ENCODE results near the gene ARID5B. TPM values are rescaled to one million over a fixed set of nuclear protein-coding genes. Genes with fewer than 3 reads are reported as not detected.

ARID5B gene
- total RNA-seq, 1 experiment from 2014 or later = 2.3 TPM

DNA sequence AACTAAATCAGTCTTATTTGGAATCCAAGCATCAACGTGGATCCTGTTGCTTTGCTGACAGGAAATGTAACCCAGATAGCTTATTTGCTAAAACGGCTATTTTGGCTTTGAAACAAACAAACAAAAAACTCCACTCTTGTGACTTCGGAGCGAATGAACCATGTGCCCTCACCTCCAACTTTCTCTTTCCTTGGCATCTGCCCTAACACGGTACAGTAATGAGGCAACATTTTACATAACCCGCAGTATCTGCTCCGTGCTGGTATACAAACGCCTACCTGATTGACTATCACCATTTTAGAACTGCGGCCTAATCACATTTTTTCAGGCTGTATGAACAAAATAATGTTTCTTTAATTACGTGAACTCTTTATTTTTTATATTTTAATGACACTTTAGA is 37.5 kb upstream of the ARID5B start:
- 0 out of 2 replicates have a peak, but pooled peaks cover 3% of the 10 kb centered on the region for H3K9me3 Mint-ChIP-seq
- H3K27me3 Mint-ChIP-seq (ENCODE audit: low read depth) = peaks cover 4% of the 10 kb centered on the region; the same call in 1 of the 2 replicates
- H3K27ac Mint-ChIP-seq = no peak overlapping the region
- ATAC-seq = no peak
- H3K4me1 Mint-ChIP-seq = no peaks in the 10 kb centered on the region
- no peak for TF ChIP-seq NFATC4 (CRISPR knock-in tag; IDR thresholded peaks at IDR 0.05)
- TF ChIP-seq CBFB (CRISPR knock-in tag; IDR thresholded peaks at IDR 0.05; ENCODE audit: low read depth) = no peak
- TF ChIP-seq RELA (CRISPR knock-in tag; IDR thresholded peaks at IDR 0.05; ENCODE audit: borderline replicate concordance) = no peak
- no peak for TF ChIP-seq ZNF423 (CRISPR knock-in tag; IDR thresholded peaks at IDR 0.05)
- TF ChIP-seq ZNF532 (CRISPR knock-in tag; IDR thresholded peaks at IDR 0.05; ENCODE audit: borderline replicate concordance) = no peak
- TF ChIP-seq ZNF317 (CRISPR knock-in tag; IDR thresholded peaks at IDR 0.05; ENCODE audit: borderline replicate concordance, low read depth) = no peak
- no peak for TF ChIP-seq FOXJ3 (CRISPR knock-in tag; IDR thresholded peaks at IDR 0.05; ENCODE audit: borderline replicate concordance)
- TF ChIP-seq, protein P1, sequence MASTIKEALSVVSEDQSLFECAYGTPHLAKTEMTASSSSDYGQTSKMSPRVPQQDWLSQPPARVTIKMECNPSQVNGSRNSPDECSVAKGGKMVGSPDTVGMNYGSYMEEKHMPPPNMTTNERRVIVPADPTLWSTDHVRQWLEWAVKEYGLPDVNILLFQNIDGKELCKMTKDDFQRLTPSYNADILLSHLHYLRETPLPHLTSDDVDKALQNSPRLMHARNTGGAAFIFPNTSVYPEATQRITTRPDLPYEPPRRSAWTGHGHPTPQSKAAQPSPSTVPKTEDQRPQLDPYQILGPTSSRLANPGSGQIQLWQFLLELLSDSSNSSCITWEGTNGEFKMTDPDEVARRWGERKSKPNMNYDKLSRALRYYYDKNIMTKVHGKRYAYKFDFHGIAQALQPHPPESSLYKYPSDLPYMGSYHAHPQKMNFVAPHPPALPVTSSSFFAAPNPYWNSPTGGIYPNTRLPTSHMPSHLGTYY (CRISPR knock-in tag; IDR thresholded peaks at IDR 0.05) = no peak
- TF ChIP-seq, protein P2, sequence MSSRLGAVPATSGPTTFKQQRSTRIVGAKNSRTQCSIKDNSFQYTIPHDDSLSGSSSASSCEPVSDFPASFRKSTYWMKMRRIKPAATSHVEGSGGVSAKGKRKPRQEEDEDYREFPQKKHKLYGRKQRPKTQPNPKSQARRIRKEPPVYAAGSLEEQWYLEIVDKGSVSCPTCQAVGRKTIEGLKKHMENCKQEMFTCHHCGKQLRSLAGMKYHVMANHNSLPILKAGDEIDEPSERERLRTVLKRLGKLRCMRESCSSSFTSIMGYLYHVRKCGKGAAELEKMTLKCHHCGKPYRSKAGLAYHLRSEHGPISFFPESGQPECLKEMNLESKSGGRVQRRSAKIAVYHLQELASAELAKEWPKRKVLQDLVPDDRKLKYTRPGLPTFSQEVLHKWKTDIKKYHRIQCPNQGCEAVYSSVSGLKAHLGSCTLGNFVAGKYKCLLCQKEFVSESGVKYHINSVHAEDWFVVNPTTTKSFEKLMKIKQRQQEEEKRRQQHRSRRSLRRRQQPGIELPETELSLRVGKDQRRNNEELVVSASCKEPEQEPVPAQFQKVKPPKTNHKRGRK (CRISPR knock-in tag; IDR thresholded peaks at IDR 0.05; ENCODE audit: borderline replicate concordance) = no peak
- no peak for TF ChIP-seq ARID4B (CRISPR knock-in tag; IDR thresholded peaks at IDR 0.05; ENCODE audit: borderline replicate concordance)
- TF ChIP-seq ATF1 (CRISPR knock-in tag; IDR thresholded peaks at IDR 0.05) = no peak
- TF ChIP-seq NR1H2 (CRISPR knock-in tag; IDR thresholded peaks at IDR 0.05) = no peak
- no peak for TF ChIP-seq RORB (CRISPR knock-in tag; IDR thresholded peaks at IDR 0.05)
- TF ChIP-seq, protein P3, sequence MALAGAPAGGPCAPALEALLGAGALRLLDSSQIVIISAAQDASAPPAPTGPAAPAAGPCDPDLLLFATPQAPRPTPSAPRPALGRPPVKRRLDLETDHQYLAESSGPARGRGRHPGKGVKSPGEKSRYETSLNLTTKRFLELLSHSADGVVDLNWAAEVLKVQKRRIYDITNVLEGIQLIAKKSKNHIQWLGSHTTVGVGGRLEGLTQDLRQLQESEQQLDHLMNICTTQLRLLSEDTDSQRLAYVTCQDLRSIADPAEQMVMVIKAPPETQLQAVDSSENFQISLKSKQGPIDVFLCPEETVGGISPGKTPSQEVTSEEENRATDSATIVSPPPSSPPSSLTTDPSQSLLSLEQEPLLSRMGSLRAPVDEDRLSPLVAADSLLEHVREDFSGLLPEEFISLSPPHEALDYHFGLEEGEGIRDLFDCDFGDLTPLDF (CRISPR knock-in tag; IDR thresholded peaks at IDR 0.05) = no peak
- no peak for TF ChIP-seq ZNF396 (CRISPR knock-in tag; IDR thresholded peaks at IDR 0.05; ENCODE audit: borderline replicate concordance)
- no peak for TF ChIP-seq ZBTB43 (CRISPR knock-in tag; IDR thresholded peaks at IDR 0.05)
- TF ChIP-seq, protein P4, sequence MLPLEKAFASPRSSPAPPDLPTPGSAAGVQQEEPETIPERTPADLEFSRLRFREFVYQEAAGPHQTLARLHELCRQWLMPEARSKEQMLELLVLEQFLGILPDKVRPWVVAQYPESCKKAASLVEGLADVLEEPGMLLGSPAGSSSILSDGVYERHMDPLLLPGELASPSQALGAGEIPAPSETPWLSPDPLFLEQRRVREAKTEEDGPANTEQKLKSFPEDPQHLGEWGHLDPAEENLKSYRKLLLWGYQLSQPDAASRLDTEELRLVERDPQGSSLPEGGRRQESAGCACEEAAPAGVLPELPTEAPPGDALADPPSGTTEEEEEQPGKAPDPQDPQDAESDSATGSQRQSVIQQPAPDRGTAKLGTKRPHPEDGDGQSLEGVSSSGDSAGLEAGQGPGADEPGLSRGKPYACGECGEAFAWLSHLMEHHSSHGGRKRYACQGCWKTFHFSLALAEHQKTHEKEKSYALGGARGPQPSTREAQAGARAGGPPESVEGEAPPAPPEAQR (CRISPR knock-in tag; IDR thresholded peaks at IDR 0.05) = no peak
- no peak for TF ChIP-seq SMAD4 (CRISPR knock-in tag; IDR thresholded peaks at IDR 0.05)
- no peak for TF ChIP-seq CREM (CRISPR knock-in tag; IDR thresholded peaks at IDR 0.05)
- TF ChIP-seq TCF7 (CRISPR knock-in tag; IDR thresholded peaks at IDR 0.05; ENCODE audit: low read depth) = no peak
- H3K36me3 Mint-ChIP-seq = no peaks in the 10 kb centered on the region
- DNase-seq (ENCODE audit: low spot score) = no peak
- no peak overlapping the region for H3K4me3 Mint-ChIP-seq
- ChIA-PET POLR2A (no interaction called here), CTCF (no interaction called here)

Data from WTC11 (cell line).